Lung (tissue), 12 donors: ENCODE data around the gene CHRNA9. TPM values are rescaled to one million over a fixed set of nuclear protein-coding genes. Genes with fewer than 3 reads are reported as not detected.
A peak's percentile ranks its signal among the peaks of the same experiment; 100 is the strongest.

Experiments
- ATAC-seq: fragments of 200-7000 bp; cut with Tn5 transposase; one replicate; pipeline ENCODE4 v1.9.1; 2020; ENCODE audit warnings: moderate number of reproducible peaks; ENCODE audit not compliant: insufficient read depth, low FRiP score
- DNase-seq, 3 donors: peaks; one replicate each; pipeline ENCODE4 v3.0.0-alpha.2; 2013 to 2017
- H3K27ac ChIP-seq, 2 donors: one replicate each; pipeline ENCODE4 v1.5.1; 2013; ENCODE audit warnings: mild to moderate bottlenecking in 2 of 2, moderate library complexity in 2 of 2, control low read depth in 1 of 2, inconsistent platforms in 1 of 2, low read depth in 1 of 2, low read length in 1 of 2
- H3K27me3 ChIP-seq, 3 donors: one replicate each; pipeline ENCODE4 v1.5.1; 2013; ENCODE audit warnings: low read length in 2 of 3; ENCODE audit not compliant: control insufficient read depth in 3 of 3, insufficient read depth in 3 of 3
- H3K36me3 ChIP-seq, 4 donors: one replicate each; pipeline ENCODE4 v1.5.1; 2013; ENCODE audit warnings: low read length in 4 of 4, mild to moderate bottlenecking in 1 of 4, moderate library complexity in 1 of 4; ENCODE audit not compliant: control insufficient read depth in 4 of 4, insufficient read depth in 4 of 4
- H3K4me1 ChIP-seq, 5 donors: one replicate each; pipeline ENCODE4 v1.5.1; 2013; ENCODE audit warnings: low read length in 5 of 5, mild to moderate bottlenecking in 2 of 5, moderate library complexity in 1 of 5; ENCODE audit not compliant: control insufficient read depth in 5 of 5, insufficient read depth in 5 of 5
- H3K4me3 ChIP-seq: one replicate; pipeline ENCODE4 v1.5.1; 2013; ENCODE audit warnings: mild to moderate bottlenecking, control low read depth, moderate library complexity
- H3K9ac ChIP-seq, 2 donors: one replicate each; pipeline ENCODE4 v1.5.1; 2013; ENCODE audit warnings: low read length in 2 of 2, control low read depth in 1 of 2; ENCODE audit not compliant: insufficient read depth in 1 of 2
- H3K9me3 ChIP-seq, 4 donors: one replicate each; pipeline ENCODE4 v1.5.1; 2013; ENCODE audit warnings: low read length in 3 of 4, mild to moderate bottlenecking in 1 of 4, moderate library complexity in 1 of 4; ENCODE audit not compliant: control insufficient read depth in 4 of 4, insufficient read depth in 3 of 4
- CTCF ChIP-seq: IDR thresholded peaks from 2 replicates; pipeline ENCODE4 v1.5.1; 2012; ENCODE audit warnings: mild to moderate bottlenecking; ENCODE audit errors: control extremely low read depth, extremely low read depth
- WGBS, 2 donors: extraction: QIAGEN DNeasy Blood & Tissue Kit; methylation state at CpG; one replicate each; pipeline ENCODE4 v1.1.7; 2013; 5-methylcytosine and 5-hydroxymethylcytosine counted together
- polyA plus RNA-seq, 2 donors: library from polyadenylated mRNA; stranded (reverse); fragments of 200-250 nt; gene quantifications; one replicate each; pipeline ENCODE4 v1.2.1, GENCODE V29; 2013
- total RNA-seq, 2 donors: library from RNA; depleted of rRNA in 1 of 2; stranded (reverse); fragments of >200 nt in 1 of 2; gene quantifications; one replicate each; pipeline ENCODE4 v1.2.1, GENCODE V29; 2014 to 2021
- donor health status: control.
- donor health status: control.
- donor health status: Bipolar disorder and iron deficiency.
- donor health status: healthy.
- donor health status: DM: yes; HTN: yes; CAD: no.

The CHRNA9 gene
- total and polyA plus RNA-seq, 4 donors: 0.09 TPM; not detected in 3

- no peaks in the 10 kb centered on the region for H3K9me3 ChIP-seq
- H3K4me3 ChIP-seq: no peak overlapping the region
- no peak overlapping the region for H3K9ac ChIP-seq
- H3K27ac ChIP-seq: no peak overlapping the region
- H3K27me3 ChIP-seq: no peaks in the 10 kb centered on the region
- TF ChIP-seq CTCF: no peak
- no peak for DNase-seq
- ATAC-seq: no peak
- H3K4me1 ChIP-seq: no peaks in the 10 kb centered on the region
- no peaks in the 10 kb centered on the region for H3K36me3 ChIP-seq
- 82 to 89% methylated on average over 5 of the region's 5 CpGs for WGBS, 2 donors
Observed at GRCh38 chr4:40355131-40355530, 20.0 kb downstream of the CHRNA9 start.

DNA sequence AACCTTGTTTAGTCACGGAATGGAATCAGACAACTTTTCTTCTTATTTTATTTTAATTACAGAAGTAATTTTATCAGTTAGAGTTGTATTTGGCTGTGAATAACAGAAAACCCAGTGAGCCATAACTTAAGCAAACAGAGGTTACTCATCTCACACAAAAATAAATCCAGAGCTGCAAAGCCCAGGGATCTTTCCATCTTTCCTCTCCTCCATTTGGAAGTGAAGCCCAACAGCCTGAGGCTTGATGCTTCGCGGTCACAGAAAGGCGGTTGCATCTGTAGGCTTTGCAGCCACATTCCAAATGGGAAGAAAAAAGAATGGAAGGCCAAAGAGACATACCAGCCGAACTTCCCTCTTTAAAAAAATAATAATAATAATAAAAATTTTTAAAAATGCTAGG, 22.6 kb downstream of the CHRNA9 start:
- ATAC-seq: no peak

DNA sequence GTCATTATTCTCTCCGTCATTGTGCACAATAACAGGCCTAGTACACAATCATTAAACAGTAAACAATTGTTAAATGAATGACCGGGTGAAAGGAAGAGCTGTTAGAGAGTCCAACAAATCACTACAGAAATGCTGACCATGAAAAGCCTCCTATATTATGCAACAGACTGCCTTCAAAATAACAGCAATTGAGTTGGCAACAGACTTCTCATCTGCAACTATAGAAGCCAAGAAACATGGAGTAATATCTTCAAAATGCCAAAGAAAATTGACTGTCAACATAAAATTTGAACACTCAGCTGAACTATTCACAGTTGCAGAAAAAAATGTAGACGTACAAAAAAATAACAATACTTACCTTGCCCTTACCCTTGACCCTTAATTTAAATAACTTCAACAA, 26.2 kb downstream of the CHRNA9 start:
- 76 to 93% methylated on average over 3 of the region's 3 CpGs for WGBS, 2 donors
- TF ChIP-seq CTCF: no peak
- H3K9ac ChIP-seq: no peak overlapping the region
- no peak for DNase-seq
- no peaks in the 10 kb centered on the region for H3K27me3 ChIP-seq
- H3K4me1 ChIP-seq: no peaks in the 10 kb centered on the region
- H3K27ac ChIP-seq: no peak overlapping the region
- no peak for ATAC-seq
- H3K9me3 ChIP-seq: peaks cover 0 to 7% (median 3%) of the 10 kb centered on the region in 4 donors
- no peaks in the 10 kb centered on the region for H3K36me3 ChIP-seq
- no peak overlapping the region for H3K4me3 ChIP-seq

More for the DNA sequence above, 22.6 kb downstream of the CHRNA9 start:
- Histone ChIP-seq H3K4me3 (no peak overlapping the region), H3K9ac (no peak overlapping the region), H3K4me1 (no peaks in the 10 kb centered on the region), H3K36me3 (no peaks in the 10 kb centered on the region), H3K27ac (no peak overlapping the region), H3K9me3 (peaks cover 0 to 7% (median 3%) of the 10 kb centered on the region in 4 donors), H3K27me3 (no peaks in the 10 kb centered on the region)
- no peak for TF ChIP-seq CTCF
- 89 to 99% methylated on average over 5 of the region's 5 CpGs for WGBS, 2 donors
- no peak for DNase-seq

DNA sequence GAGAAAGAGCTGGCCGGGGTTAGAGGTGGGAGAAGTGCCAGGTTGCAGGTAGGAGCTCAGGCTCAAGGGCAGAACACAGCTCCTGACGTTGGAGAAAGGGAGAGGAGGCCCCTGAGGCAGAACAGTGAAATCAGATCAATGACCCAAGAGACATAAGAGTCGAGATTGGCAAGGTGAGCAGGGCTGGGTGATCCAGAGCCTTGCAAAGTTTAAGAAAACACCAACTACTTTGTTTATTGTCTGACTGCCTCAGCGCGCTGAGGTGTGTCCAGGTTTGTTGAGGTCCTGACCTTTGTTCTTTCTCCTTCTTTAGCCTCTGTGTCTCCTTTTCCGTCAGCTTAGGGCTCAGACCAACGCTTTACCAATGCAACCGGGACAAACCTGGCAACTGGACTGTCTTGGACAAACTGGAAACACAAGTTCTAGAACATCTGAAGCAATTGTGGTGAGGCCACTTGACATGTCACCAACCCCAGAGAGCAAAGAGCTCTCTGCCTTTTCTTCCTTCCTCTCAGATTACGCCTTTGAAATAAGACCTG, 28.3 kb downstream of the CHRNA9 start:
- Histone ChIP-seq H3K27ac (peak overlapping the region in 1 of 2 donors; percentile 37), H3K27me3 (no peaks in the 10 kb centered on the region), H3K9ac (no peak overlapping the region), H3K9me3 (peaks cover 0 to 7% (median 3%) of the 10 kb centered on the region in 4 donors), H3K4me3 (no peak overlapping the region), H3K4me1 (no peaks in the 10 kb centered on the region), H3K36me3 (no peaks in the 10 kb centered on the region)
- 65 to 84% methylated on average over 9 of the region's 9 CpGs for WGBS, 2 donors
- no peak for TF ChIP-seq CTCF
- peak; percentile 53 for ATAC-seq
- DNase-seq: peak; percentile 26 to 57 (median 35)
